Measurements from ENCODE around the gene IKZF1. TPM values are rescaled to one million over a fixed set of nuclear protein-coding genes. Genes with fewer than 3 reads are reported as not detected.

Gene IKZF1
- total RNA-seq, 6 experiments from 2014 or later = not detected

- TF ChIP-seq CTCF (IDR thresholded peaks at IDR 0.05) = no peak
- Mint-ChIP-seq H3K4me3 (peak overlapping the region; percentile 90; the same call in 1 of the 2 replicates), H3K27ac (no peak overlapping the region), H3K9me3 (no peaks in the 10 kb centered on the region), H3K36me3 (ENCODE audit: low read depth) (peaks cover 15% of the 10 kb centered on the region), H3K27me3 (ENCODE audit: insufficient read depth) (peaks cover 6% of the 10 kb centered on the region; the same call in 1 of the 2 replicates), H3K4me1 (ENCODE audit: low read depth) (peaks cover 37% of the 10 kb centered on the region)
- no peak for DNase-seq
Observed at GRCh38 chr7:50448823-50449222, 144.3 kb downstream of the IKZF1 start.

- Mint-ChIP-seq H3K4me1 (ENCODE audit: low read depth) (peaks cover 37% of the 10 kb centered on the region), H3K27me3 (ENCODE audit: insufficient read depth) (peaks cover 6% of the 10 kb centered on the region; the same call in 1 of the 2 replicates), H3K36me3 (ENCODE audit: low read depth) (peaks cover 15% of the 10 kb centered on the region), H3K4me3 (peak overlapping the region; percentile 90), H3K27ac (peak overlapping the region; percentile 86; the same call in 1 of the 2 replicates), H3K9me3 (no peaks in the 10 kb centered on the region)
- DNase-seq = no peak
- no peak for TF ChIP-seq CTCF (IDR thresholded peaks at IDR 0.05)
Observed at GRCh38 chr7:50449501-50449880, 145.0 kb downstream of the IKZF1 start.

DNA sequence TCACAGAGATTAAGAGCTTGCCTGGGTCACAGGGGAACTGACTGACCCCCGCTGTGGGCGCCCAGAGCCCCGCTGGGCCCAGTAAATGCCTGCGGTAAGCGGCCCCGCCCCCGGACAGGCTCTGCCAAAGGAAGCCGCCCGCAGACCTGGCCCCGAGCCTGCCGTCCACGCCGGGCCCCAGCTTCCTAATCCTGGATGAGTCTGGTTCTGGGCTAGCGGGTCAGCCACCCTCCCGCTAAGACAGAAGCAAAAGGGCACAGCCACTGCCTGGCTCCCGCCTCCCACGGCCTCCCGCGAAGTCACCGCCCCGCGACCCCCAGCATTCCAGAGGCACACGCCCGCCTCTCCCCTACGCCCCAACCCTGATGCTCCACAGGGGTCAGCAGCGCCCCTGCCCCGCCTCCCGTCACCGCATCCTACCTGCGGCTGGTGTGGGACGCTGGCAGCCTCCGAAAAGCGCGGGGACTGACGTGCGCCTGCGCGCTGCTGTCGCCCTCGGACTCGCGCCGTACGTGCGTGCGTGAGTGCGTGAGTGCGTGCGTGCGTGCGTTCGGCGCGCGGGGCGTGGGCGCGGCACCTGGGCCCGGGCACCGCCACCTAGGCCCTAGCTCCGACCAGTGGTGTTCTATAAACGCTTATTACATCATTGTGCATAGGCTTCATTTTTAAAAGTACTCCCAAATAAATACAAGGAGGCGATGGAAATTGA, 145.5 kb downstream of the IKZF1 start, which contains the start of gene FIGNL1:
Gene FIGNL1, minus strand, starts transcription at position 470 of the 709 bp plus-strand sequence. CDS start 3,063 bp downstream, outside the sequence.
- no peak for TF ChIP-seq CTCF (IDR thresholded peaks at IDR 0.05)
- H3K27me3 Mint-ChIP-seq (ENCODE audit: insufficient read depth) = peaks cover 6% of the 10 kb centered on the region; the same call in 1 of the 2 replicates
- no peaks in the 10 kb centered on the region for H3K9me3 Mint-ChIP-seq
- H3K36me3 Mint-ChIP-seq (ENCODE audit: low read depth) = peaks cover 15% of the 10 kb centered on the region
- DNase-seq = peak; percentile 41
- H3K4me1 Mint-ChIP-seq (ENCODE audit: low read depth) = peaks cover 37% of the 10 kb centered on the region
- peak within 1 kb of the TSS; percentile 90 for H3K4me3 Mint-ChIP-seq
- peak within 1 kb of the TSS; percentile 86 for H3K27ac Mint-ChIP-seq

DNA sequence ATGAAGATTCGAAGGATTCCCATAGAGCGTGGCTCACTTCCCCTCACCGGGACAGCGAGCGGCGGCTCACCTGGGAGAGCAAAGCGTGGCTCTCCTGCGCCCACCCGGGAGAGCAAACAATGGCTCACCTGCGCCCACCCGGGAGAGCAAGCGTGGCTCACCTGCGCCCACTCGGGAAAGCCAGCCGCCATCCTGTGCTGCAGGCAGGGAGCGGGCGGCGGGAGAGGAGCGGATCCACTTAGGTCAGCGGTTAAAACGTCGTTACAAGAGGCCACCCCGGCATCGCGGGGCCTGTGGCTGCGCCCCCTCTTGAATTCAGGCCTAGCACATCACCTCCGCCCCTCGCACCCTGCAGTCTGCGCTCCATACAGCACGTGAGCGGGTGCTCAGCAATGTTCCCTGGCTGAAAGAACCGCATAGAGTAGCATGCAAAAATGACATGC, 146.1 kb downstream of the IKZF1 start:
- TF ChIP-seq CTCF (IDR thresholded peaks at IDR 0.05) = no peak
- H3K4me1 Mint-ChIP-seq (ENCODE audit: low read depth) = peaks cover 36% of the 10 kb centered on the region
- H3K4me3 Mint-ChIP-seq = peak overlapping the region; percentile 90
- H3K27ac Mint-ChIP-seq = 0 out of 2 replicates have a peak overlapping the region, but pooled peaks have one; percentile 86
- no peak for DNase-seq
- H3K36me3 Mint-ChIP-seq (ENCODE audit: low read depth) = peaks cover 13% of the 10 kb centered on the region
- H3K27me3 Mint-ChIP-seq (ENCODE audit: insufficient read depth) = peaks cover 6% of the 10 kb centered on the region; the same call in 1 of the 2 replicates
- H3K9me3 Mint-ChIP-seq = no peaks in the 10 kb centered on the region

Other genes with a start within 250 kb of the IKZF1 start
- not detected for gene ZPBP, start 211.5 kb upstream of the IKZF1 start, total RNA-seq (2021; fragmentation: NEBNext Ultra II Directional; extraction: Animal tissue kit (Norgen Biotek cat#: 25700))
- 10 to 100 TPM in 5 of 6 experiments, 1 to 10 TPM in 1; 7.7 to 15.1 (median 12.4) TPM for gene FIGNL1, start 145.6 kb downstream of the IKZF1 start, total RNA-seq (2021; fragmentation: NEBNext Ultra II Directional; extraction: Animal tissue kit (Norgen Biotek cat#: 25700))

Measured in HFFc6 (cell line).